ENCODE data around the gene CNN2.

Gene CNN2

DNA sequence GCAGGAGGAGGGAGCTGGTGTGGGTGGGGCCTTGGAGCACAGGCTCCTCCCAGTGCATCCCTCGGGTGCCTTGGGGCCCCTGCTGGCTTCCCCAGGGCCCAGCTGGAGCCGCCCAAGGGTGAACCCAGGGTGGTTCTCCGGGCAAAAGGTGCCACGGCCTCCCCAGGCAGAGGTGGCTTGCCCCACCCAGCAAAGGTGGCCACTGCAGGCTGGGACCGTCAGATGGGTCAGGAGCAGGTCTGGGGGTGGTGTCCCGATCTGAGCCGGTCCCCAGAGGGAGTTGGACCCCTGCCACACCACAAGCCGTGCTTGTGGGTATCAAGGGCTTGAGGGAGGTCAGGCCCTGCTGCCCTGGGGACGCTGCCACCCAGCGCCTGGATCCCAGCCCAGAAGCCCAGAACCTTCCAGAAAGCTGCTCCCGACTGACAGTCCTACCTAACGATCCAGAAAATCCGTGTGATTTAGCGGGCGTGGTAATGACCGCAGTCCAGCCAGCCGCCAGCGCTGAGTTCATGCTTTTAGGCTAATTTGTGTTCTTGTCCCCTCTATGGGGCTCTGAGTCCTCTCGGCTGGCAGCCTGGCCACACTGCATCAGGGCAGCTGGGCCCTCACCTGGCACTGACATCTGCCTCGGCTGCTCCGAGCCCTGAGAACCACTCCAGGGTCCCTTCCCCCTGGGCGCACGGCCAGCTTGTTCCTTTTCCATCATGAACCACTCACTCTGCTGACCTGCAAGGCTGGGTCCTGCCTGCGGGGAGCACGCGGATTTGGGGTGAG is 31.2 kb upstream of the CNN2 start:
- DNase-seq (ENCODE audit: low read depth, low spot score): no peak

DNA sequence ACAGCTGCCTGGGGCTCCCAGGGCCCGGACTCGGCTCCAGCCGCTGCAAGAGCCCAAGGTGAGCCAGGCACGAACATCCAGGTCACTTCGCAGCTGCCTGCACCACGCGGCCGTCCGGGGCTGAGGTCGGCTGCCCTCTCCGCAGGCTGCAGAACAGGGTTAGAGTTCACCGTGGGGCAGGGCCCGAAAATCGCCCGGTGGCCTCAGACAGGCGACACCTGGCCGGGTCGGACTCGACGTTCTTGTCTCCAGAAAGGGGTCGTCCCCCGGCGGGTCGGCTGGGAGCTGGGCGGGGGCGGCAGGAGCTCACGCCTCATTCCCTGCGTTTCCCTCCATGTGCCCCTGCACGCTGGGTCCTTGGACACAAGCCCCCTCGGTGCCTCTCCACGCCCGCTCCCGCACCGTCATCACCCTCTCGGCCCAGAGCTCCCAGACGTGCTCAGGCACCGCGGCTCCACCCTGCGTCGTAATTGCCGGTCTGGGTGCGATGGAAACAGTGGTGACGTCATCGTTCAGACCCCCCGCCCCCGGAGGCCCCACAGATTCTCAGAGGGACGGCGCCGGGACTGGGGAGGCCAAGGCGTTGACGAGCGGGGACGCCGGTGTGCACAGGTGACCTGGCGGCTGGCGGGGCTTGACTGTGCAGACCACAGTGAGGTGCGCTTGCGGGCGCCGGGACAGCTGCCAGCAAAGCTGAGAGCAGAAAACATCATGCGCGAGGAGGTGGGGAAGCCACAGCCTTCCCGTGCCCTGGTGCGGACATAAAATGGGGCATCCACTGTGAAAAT is 30.2 kb upstream of the CNN2 start:
- DNase-seq (ENCODE audit: low read depth, low spot score): peak; percentile 24

DNA sequence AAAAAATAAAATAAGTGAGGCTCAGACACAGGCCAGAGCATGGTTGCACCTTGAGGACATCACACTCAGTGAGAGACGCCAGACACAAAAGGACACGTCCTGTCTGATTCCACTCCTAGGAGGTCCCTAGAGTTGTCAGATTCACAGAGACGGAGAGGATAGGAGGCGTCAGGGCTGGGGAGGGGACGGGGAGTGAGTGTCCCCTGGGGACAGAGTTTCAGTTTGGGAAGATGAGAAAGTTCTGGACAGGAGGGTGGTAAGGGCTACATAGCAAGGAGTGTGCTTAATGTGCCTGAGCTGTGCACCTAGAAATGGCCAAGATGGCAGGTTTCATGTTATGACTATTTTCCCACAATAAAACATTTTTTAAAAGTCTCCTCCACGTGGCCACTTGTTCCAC is 28.3 kb upstream of the CNN2 start:
- DNase-seq (ENCODE audit: low read depth, low spot score): no peak

DNA sequence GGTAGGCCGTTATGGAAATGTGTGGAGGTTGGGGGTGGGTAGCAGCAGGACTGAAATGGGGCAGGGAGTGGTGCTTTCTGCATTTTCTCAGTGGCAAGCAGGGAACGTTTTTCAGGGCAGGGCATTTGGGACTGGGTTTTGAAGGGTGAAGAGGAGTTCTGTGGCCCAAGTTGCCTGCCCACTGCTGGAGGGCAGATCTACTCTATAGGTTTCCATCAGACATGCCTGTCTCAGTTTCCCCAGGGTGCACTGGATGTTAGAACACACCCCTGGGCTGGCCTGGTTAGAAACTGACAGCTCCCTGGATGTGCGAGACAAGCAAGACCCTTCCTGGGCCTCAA is 27.1 kb upstream of the CNN2 start:
- DNase-seq (ENCODE audit: low read depth, low spot score): no peak

- DNase-seq (ENCODE audit: low read depth, low spot score): peak; percentile 34
Observed at GRCh38 chr19:1000095-1000494, 26.3 kb upstream of the CNN2 start, which contains the start of gene GRIN3B. Gene GRIN3B (plus strand): TSS chr19:1000419. CDS start chr19:1000438, 19 bp downstream.

GRCh38 chr19:1000591-1001537 is 25.5 kb upstream of the CNN2 start:
- no peak for DNase-seq (ENCODE audit: low read depth, low spot score)

DNA sequence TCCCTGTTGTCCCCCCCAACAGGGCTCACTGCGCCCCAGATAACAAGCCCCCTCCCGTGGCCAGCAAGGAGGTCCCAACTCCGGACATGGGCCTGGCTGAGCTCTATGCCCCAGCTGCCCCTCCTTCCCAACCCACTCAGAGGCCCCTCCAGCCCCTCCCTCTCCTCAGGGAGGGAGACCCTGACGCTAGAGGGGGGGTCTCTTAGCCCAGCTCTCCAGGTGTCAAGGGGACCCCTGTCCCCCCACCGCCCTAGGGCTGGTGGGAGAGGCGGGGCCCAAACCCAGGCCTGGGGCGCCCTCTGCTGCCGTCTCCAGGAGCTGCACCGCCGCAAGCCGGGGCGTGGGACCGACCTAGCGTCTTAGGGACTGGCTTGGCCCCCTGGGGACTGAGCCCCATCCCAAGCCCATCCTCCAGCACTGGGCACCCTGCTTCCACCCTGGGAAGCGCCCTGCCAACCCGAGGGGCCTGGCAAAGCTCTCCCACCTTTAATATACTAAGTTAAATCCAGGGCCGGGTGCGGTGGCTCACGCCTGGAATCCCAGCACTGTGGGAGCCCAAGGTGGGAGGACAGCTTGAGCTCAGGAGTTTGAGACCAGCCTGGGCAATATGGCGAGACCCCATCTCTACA is 24.8 kb upstream of the CNN2 start:
- peak; percentile 36 for DNase-seq (ENCODE audit: low read depth, low spot score)

DNA sequence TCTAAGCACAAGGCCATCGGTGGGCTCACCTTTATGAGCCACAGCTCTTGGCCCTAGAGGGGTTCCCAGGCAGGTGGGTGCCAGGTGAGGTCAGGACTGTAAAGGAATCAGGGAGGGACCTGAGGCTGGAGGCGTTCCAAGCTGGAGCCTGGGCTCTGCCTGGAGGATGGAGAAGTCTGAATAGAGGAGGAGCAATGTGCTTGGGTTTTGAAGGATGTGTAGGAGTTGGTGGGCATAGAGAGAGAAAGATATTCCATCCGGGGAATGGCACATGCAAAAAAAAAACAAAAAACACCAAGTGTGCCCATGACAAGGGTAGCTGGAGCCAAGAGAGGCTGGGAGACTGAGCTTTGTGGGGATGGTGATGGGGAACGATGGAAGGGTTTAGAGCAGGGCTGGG is 23.8 kb upstream of the CNN2 start:
- DNase-seq (ENCODE audit: low read depth, low spot score): no peak

DNA sequence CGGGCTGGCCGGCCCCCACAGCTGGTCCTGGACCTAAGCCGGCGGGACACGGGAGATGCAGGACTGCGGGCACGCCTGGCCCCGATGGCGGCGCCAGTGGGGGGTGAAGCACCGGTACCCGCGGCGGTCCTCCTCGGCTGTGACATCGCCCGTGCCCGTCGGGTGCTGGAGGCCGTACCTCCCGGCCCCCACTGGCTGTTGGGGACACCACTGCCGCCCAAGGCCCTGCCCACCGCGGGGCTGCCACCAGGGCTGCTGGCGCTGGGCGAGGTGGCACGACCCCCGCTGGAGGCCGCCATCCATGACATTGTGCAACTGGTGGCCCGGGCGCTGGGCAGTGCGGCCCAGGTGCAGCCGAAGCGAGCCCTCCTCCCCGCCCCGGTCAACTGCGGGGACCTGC is 23.1 kb upstream of the CNN2 start:
- DNase-seq (ENCODE audit: low read depth, low spot score): no peak

- DNase-seq (ENCODE audit: low read depth, low spot score): no peak
Observed at GRCh38 chr19:1004204-1004802, 22.1 kb upstream of the CNN2 start.

DNA sequence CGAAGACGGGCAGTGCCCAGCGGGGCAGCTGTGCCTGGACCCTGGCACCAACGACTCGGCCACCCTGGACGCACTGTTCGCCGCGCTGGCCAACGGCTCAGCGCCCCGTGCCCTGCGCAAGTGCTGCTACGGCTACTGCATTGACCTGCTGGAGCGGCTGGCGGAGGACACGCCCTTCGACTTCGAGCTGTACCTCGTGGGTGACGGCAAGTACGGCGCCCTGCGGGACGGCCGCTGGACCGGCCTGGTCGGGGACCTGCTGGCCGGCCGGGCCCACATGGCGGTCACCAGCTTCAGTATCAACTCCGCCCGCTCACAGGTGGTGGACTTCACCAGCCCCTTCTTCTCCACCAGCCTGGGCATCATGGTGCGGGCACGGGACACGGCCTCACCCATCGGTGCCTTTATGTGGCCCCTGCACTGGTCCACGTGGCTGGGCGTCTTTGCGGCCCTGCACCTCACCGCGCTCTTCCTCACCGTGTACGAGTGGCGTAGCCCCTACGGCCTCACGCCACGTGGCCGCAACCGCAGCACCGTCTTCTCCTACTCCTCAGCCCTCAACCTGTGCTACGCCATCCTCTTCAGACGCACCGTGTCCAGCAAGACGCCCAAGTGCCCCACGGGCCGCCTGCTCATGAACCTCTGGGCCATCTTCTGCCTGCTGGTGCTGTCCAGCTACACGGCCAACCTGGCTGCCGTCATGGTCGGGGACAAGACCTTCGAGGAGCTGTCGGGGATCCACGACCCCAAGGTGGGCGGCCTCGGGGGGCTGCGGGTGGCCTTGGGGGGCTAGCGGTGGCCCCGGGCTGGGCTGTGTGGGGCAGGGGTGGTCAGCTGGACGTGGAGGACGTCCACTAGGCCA is 21.4 kb upstream of the CNN2 start:
- DNase-seq (ENCODE audit: low read depth, low spot score): no peak

DNA sequence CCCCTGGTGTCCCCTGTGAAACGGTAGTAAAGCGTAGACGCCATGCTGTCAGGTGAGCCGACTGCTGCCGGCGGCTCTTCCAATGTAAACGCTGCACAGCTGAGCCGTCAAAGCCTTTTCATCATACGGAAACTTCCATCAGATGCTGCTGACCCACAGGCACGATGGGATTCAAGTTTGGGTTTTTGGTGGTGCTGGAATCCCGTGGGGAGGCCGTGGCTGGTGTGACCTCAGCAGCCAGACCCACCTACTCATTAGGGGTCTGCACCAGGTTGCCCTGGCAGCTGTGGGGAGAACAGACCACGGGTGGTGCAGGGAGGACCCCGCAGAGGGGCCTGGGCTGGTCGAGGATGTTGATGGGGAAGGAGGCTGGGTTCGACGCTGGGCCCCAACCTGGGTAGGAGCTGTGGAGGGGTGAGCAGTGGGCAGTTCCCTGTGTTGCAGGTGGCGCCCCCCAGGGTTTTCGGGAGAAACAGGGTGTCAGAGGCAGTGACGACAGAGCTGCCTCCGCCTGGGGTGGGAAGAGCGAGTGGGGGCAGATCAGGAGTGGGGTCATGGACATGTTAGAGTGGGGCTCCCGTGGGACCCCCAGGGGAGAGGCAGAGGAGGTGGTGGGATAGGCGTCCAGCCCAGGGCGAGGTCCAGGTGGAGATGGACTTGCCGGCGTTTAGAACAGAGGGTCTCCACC is 19.6 kb upstream of the CNN2 start:
- no peak for DNase-seq (ENCODE audit: low read depth, low spot score)

DNA sequence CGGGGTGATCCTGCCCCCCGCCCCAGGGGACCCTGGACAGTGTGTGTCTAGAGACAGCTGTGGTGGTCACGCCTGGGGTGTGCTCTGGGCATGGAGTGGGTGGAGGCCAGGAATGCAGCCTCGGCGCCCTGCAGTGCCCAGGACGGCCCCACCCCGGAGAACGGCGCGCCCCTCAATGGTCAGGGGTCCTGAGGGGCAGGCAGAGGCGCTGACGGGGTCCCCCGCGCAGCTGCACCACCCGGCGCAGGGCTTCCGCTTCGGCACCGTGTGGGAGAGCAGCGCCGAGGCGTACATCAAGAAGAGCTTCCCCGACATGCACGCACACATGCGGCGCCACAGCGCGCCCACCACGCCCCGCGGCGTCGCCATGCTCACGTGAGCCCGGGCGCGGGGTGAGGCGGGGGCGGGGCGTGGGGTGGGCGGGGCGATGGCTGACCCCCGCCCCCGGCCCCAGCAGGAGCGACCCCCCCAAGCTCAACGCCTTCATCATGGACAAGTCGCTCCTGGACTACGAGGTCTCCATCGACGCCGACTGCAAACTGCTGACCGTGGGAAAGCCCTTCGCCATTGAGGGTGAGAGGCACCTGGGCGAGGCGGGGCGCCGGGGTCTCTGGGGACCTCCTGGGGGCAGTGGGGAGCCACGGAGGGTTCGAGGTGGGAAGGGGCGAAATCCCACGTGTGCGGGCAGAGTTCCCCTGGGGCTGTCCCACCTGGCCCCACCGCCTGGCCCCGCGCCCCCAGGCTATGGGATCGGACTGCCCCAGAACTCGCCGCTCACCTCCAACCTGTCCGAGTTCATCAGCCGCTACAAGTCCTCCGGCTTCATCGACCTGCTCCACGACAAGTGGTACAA is 18.8 kb upstream of the CNN2 start:
- no peak for DNase-seq (ENCODE audit: low read depth, low spot score)

DNA sequence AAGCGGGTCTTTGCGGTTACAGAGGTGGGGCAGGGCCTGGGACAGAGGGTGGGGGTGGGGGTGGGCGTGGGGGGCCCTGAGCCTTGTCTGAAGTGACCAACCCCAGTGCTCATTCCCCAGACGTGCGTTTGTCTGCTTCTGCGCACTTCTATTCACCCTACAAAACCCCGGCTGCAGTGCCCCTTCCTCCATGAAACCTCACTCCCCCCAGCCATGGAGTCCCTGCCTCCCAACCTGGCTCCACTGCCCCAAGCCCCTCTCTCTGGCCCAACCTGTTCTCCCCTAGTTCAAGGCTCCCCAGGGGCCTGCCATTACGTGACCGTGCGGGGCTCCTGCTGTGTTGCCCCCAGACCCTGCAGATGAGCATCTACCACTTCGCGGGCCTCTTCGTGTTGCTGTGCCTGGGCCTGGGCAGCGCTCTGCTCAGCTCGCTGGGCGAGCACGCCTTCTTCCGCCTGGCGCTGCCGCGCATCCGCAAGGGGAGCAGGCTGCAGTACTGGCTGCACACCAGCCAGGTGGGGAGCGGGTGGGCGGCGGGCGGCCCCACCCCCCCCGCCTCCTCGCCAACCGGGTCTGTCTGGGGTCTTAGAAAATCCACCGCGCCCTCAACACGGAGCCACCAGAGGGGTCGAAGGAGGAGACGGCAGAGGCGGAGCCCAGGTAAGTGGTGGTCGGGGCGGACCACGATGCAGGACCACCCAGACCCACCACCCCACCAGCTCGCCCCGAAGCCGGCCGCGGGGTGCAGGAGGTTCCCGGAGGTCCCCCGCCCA is 18.0 kb upstream of the CNN2 start:
- no peak for DNase-seq (ENCODE audit: low read depth, low spot score)

DNA sequence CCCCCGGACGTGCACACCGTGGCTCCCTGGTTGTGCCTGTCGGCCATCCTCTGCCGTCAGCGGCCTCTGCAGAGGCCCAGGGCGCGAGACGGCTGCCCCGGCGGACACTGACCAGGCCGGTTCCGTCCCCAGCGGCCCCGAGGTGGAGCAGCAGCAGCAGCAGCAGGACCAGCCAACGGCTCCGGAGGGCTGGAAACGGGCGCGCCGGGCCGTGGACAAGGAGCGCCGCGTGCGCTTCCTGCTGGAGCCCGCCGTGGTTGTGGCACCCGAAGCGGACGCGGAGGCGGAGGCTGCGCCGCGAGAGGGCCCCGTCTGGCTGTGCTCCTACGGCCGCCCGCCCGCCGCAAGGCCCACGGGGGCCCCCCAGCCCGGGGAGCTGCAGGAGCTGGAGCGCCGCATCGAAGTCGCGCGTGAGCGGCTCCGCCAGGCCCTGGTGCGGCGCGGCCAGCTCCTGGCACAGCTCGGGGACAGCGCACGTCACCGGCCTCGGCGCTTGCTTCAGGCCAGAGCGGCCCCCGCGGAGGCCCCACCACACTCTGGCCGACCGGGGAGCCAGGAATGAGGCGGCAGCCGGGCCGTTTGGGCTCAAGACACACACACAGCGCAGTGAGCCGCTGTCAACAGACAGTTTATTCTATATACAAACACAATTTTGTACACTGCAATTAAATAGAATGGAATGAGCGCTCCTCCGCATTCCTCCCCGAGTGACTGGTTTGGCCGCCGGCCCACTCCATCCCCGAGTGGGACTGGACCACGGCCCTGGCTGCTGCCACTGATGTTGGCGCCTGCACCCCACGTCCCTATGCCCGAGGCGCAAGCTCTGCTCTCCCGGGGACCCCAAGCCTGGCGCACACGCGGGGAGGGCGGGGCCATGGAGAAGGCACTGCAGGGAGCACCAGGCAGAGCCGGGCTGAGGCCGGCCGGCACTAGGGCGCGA is 17.1 kb upstream of the CNN2 start:
- no peak for DNase-seq (ENCODE audit: low read depth, low spot score)

- no peak for DNase-seq (ENCODE audit: low read depth, low spot score)
Observed at GRCh38 chr19:1009981-1010538, 16.3 kb upstream of the CNN2 start.
